Fibroblast of skin of left quadriceps (primary cell): ENCODE data around the gene OSCAR.

ENCODE experiments used
- DNase-seq, 2 experiments: peaks; one replicate each; pipeline ENCODE4 v3.0.0-alpha.2; 2013; ENCODE audit warnings: low read depth in 2 of 2

OSCAR gene

GRCh38 chr19:54094426-54095000, 6.1 kb downstream of the OSCAR start:
- DNase-seq = no peak

GRCh38 chr19:54084410-54084809, 16.2 kb downstream of the OSCAR start:
- no peak for DNase-seq

- DNase-seq = no peak
Observed at GRCh38 chr19:54081032-54081431, 19.6 kb downstream of the OSCAR start, which contains the start of gene TARM1. Gene TARM1, minus strand, starts transcription at chr19:54081365. Its CDS starts 25 bp downstream, at chr19:54081340.

GRCh38 chr19:54077334-54077733, 23.3 kb downstream of the OSCAR start:
- no peak for DNase-seq

- DNase-seq = no peak
Observed at GRCh38 chr19:54074851-54075250, 25.8 kb downstream of the OSCAR start.

GRCh38 chr19:54073829-54074228, 26.8 kb downstream of the OSCAR start:
- no peak for DNase-seq

GRCh38 chr19:54069470-54069869, 31.1 kb downstream of the OSCAR start:
- DNase-seq = no peak

- DNase-seq = no peak
Observed at GRCh38 chr19:54063350-54064116, 37.1 kb downstream of the OSCAR start, which contains the start of gene VSTM1. Gene VSTM1, minus strand, starts transcription at chr19:54063897. Its CDS starts 120 bp downstream, at chr19:54063777.

GRCh38 chr19:54062643-54063042, 38.0 kb downstream of the OSCAR start:
- no peak for DNase-seq

- no peak for DNase-seq
Observed at GRCh38 chr19:54047616-54048015, 53.0 kb downstream of the OSCAR start.

- no peak for DNase-seq
Observed at GRCh38 chr19:54045771-54046170, 54.8 kb downstream of the OSCAR start.
